Measurements from ENCODE around the gene TESK2.
"Not testable (repeated sequence)": the region's sequence is repeated elsewhere in the genome, so short reads cannot be mapped to it uniquely, and the experiment has no call there.

DNA sequence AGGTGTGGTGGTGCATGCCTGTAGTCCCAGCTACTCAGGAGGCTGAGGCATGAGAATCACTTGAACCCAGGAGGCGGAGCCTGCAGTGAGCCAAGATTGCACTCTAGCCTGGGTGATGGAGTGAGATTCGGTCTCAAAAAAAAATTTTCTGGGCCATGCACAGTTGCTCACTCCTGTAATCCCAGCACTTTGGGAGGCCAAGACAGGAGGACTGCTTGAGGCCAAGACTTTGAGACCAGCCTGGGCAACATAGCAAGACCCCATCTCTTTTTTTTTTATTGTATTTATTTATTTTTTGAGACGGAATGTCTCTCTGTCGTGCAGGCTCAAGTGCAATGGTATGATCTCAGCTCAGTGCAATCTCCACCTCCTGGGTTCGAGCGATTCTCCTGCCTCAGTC is 16.8 kb downstream of the TESK2 start:
- not testable (repeated sequence) for TF ChIP-seq POLR2A, CTCF (IDR thresholded peaks at IDR 0.05)

Measured in adrenal gland (tissue), 5 donors.